HepG2 (cell line): ENCODE data around the gene NACC2. TPM values are rescaled to one million over a fixed set of nuclear protein-coding genes. Genes with fewer than 3 reads are reported as not detected.

Experiments used
- HDAC1 ChIP-seq: sonication (generic); formaldehyde crosslinking; IDR thresholded peaks from 2 replicates; pipeline ENCODE4 v1.5.1; 2020; ENCODE audit warnings: mild to moderate bottlenecking, missing genetic modification reagents
- HDAC2 ChIP-seq: sonication (generic); formaldehyde crosslinking; IDR thresholded peaks from 2 replicates; pipeline ENCODE4 v1.4.0; 2020; ENCODE audit warnings: missing genetic modification reagents
- HNF4A ChIP-seq: sonication (generic); formaldehyde crosslinking; IDR thresholded peaks from 2 replicates; pipeline ENCODE4 v1.4.0; 2020; ENCODE audit warnings: missing genetic modification reagents
- PHF21A ChIP-seq: sonication (generic); formaldehyde crosslinking; IDR thresholded peaks from 2 replicates; pipeline ENCODE4 v1.5.0; 2020; ENCODE audit warnings: mild to moderate bottlenecking, missing genetic modification reagents
- SOX13 ChIP-seq, 3 experiments: fragments of 450-650 bp in 1 of 3; sonication (generic) in 1 of 3; formaldehyde crosslinking in 1 of 3; IDR thresholded peaks in 2 of 3; conservative IDR thresholded peaks in 1 of 3; 2 replicates each; pipeline versions ENCODE4 v1.5.0 to v1.6.1; 2016 to 2020; ENCODE audit warnings: antibody characterized with exemption in 1 of 3, mild to moderate bottlenecking in 1 of 3, missing compliant biosample characterization in 1 of 3, missing genetic modification reagents in 1 of 3, moderate library complexity in 1 of 3
- ZEB1 ChIP-seq: IDR thresholded peaks from 2 replicates; pipeline ENCODE4 v1.6.1; 2012; ENCODE audit warnings: mild to moderate bottlenecking, low read depth, inconsistent platforms; ENCODE audit not compliant: insufficient replicate concordance
- ZNF883 ChIP-seq: sonication (generic); formaldehyde crosslinking; IDR thresholded peaks from 2 replicates; pipeline ENCODE4 v1.5.1; 2020; ENCODE audit warnings: mild to moderate bottlenecking, missing genetic modification reagents; ENCODE audit errors: not compliant biosample characterization
- polyA plus RNA-seq, 8 experiments: library from polyadenylated mRNA; depleted of rRNA in 3 of 8; stranded (reverse) in 7 of 8; unstranded in 1 of 8; fragments of >200 nt; fragmentation: Illumina TruSeq in 4 of 8; extraction: Trizol in 4 of 8; gene quantifications; 2 replicates each; pipeline versions ENCODE4 v1.2.1 to v1.2.3, GENCODE V29; 2011 to 2016; ENCODE audit warnings: low read depth in 4 of 8, missing spikeins in 1 of 8, mixed read lengths in 1 of 8; ENCODE audit not compliant: insufficient read depth in 1 of 8
- total RNA-seq, 5 experiments: library from RNA; depleted of rRNA; stranded (reverse); fragments of >200 nt; fragmentation: Illumina TruSeq; extraction: Trizol; gene quantifications; 2 replicates each; pipeline ENCODE4 v1.2.3, GENCODE V29; 2016; ENCODE audit warnings: low read depth in 1 of 5
- TF ChIP-seq, protein P1 (sequence below): sonication (generic); formaldehyde crosslinking; conservative IDR thresholded peaks from 2 replicates; pipeline ENCODE4 v1.4.0; 2020; ENCODE audit warnings: mild to moderate bottlenecking, missing genetic modification reagents, moderate library complexity

The NACC2 gene
- total and polyA plus RNA-seq, 2 of the 13 experiments (the other 11 are each of a cell fraction or from before 2014, with no cell fraction given) = 5.9 to 12.3 TPM

DNA sequence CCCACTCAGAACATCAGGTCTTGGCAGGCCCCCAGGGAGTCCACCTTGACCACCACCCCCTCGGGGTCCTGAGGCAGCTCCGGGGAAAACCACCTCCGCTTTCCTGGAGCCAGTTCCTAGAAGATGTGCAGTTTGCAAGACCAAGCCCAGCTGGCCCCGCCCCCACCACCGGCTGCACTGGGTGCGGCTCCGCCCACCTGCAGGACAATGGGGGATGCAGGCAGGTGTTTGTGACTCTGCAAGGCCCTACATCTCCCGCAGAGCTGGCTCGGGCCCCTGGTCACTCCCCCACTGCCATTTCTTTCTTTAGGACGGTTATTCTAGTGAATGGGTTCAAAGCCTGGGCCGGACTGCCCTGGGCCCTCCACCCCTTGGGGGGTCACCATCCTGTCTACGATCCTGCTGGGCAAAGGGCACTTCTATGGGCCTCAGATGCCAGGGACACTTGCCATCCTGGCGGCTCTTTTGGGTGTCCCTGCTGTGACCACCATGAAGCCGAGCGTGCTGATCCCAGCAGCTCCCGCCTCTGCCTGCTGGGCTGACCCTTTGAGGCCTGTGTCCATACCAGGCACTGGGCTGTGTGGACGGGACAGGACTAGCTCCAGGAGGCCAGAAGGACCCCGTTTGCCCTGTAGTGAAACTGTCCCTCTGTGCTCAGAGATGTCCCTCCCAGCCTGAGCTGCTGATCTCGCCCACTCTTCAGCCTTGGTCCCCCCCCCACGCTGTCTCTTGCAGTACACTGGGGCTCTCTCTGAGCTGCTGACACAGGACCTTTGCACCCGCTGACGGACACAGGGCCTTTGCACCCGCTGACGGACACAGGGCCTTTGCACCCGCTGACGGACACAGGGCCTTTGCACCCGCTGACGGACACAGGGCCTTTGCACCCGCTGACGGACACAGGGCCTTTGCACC is 5.9 kb upstream of the NACC2 start (continued):
- TF ChIP-seq SOX13 (IDR thresholded peaks at IDR 0.05) (no peak), SOX13 (CRISPR knock-in tag; conservative IDR thresholded peaks at IDR 0.05 in 1 of 2, IDR thresholded peaks at IDR 0.05 in 1 of 2) (peak in 1 of 2 experiments; percentile 46; a peak in 2 of 4 replicates), PHF21A (0 out of 2 replicates have a peak, but pooled peaks have one; percentile 21), ZEB1 (peak; percentile 36), ZNF883 (peak; percentile 1), HDAC1 (peak; percentile 29; the same call in 1 of the 2 replicates), HDAC2 (CRISPR knock-in tag) (0 out of 2 replicates have a peak, but pooled peaks have one; percentile 21), HNF4A (CRISPR knock-in tag) (peak; percentile 62)
- TF ChIP-seq, protein P1, sequence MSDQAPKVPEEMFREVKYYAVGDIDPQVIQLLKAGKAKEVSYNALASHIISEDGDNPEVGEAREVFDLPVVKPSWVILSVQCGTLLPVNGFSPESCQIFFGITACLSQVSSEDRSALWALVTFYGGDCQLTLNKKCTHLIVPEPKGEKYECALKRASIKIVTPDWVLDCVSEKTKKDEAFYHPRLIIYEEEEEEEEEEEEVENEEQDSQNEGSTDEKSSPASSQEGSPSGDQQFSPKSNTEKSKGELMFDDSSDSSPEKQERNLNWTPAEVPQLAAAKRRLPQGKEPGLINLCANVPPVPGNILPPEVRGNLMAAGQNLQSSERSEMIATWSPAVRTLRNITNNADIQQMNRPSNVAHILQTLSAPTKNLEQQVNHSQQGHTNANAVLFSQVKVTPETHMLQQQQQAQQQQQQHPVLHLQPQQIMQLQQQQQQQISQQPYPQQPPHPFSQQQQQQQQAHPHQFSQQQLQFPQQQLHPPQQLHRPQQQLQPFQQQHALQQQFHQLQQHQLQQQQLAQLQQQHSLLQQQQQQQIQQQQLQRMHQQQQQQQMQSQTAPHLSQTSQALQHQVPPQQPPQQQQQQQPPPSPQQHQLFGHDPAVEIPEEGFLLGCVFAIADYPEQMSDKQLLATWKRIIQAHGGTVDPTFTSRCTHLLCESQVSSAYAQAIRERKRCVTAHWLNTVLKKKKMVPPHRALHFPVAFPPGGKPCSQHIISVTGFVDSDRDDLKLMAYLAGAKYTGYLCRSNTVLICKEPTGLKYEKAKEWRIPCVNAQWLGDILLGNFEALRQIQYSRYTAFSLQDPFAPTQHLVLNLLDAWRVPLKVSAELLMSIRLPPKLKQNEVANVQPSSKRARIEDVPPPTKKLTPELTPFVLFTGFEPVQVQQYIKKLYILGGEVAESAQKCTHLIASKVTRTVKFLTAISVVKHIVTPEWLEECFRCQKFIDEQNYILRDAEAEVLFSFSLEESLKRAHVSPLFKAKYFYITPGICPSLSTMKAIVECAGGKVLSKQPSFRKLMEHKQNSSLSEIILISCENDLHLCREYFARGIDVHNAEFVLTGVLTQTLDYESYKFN (CRISPR knock-in tag) = 0 out of 2 replicates have a peak, but pooled peaks have one; percentile 6
